Neural cell (in vitro differentiated cells): ENCODE data around the gene P4HA3. TPM values are rescaled to one million over a fixed set of nuclear protein-coding genes. Genes with fewer than 3 reads are reported as not detected.

Source experiments
- H2AFZ ChIP-seq: fragments of 200-600, 300-800 bp; sonication (generic), shearing (Covaris generic); 2 replicates; pipeline ENCODE4 v1.6.0; 2014; ENCODE audit warnings: low read depth, mild to moderate bottlenecking, antibody characterized with exemption, low read length, moderate library complexity
- H3F3A ChIP-seq: fragments of 200-600 bp; shearing (Covaris generic); 2 replicates; pipeline ENCODE4 v1.6.1; 2016; ENCODE audit warnings: mild to moderate bottlenecking, moderate library complexity, mixed read lengths, antibody characterized with exemption, low read length; ENCODE audit not compliant: insufficient read depth, poor library complexity, severe bottlenecking
- H3K27ac ChIP-seq: fragments of 200-600, 300-800 bp; sonication (generic), shearing (Covaris generic); 2 replicates; pipeline ENCODE4 v1.5.1; 2014; ENCODE audit warnings: mild to moderate bottlenecking, low read length, moderate library complexity
- H3K27me3 ChIP-seq: fragments of 300-800, 200-600 bp; sonication (generic), shearing (Covaris generic); 2 replicates; pipeline ENCODE4 v1.6.0; 2014; ENCODE audit warnings: mild to moderate bottlenecking, low read depth, low read length, moderate library complexity; ENCODE audit not compliant: insufficient read depth
- H3K36me3 ChIP-seq: fragments of 300-800, 200-600 bp; sonication (generic), shearing (Covaris generic); 2 replicates; pipeline ENCODE4 v1.5.1; 2014; ENCODE audit warnings: mild to moderate bottlenecking, antibody characterized with exemption, low read length, moderate library complexity; ENCODE audit not compliant: insufficient read depth
- H3K4me2 ChIP-seq: fragments of 300-800, 200-600 bp; sonication (generic), shearing (Covaris generic); 2 replicates; pipeline ENCODE4 v1.6.0; 2014; ENCODE audit warnings: mild to moderate bottlenecking, low read length
- H3K4me3 ChIP-seq: fragments of 300-800, 200-600 bp; sonication (generic), shearing (Covaris generic); 2 replicates; pipeline ENCODE4 v1.5.1; 2014; ENCODE audit warnings: mild to moderate bottlenecking, low read length, moderate library complexity
- H3K79me2 ChIP-seq: fragments of 200-600 bp; shearing (Covaris generic); replicated peaks from 2 replicates; pipeline ENCODE4 v1.6.0; 2014; ENCODE audit warnings: mild to moderate bottlenecking, low read length, moderate library complexity; ENCODE audit not compliant: insufficient read depth
- H3K9ac ChIP-seq: fragments of 300-800, 200-600 bp; sonication (generic), shearing (Covaris generic); 2 replicates; pipeline ENCODE4 v1.6.1; 2016; ENCODE audit warnings: mild to moderate bottlenecking, low read length, mixed read lengths
- H3K9me2 ChIP-seq: fragments of 200-600 bp; shearing (Covaris generic); 2 replicates; pipeline ENCODE4 v1.6.1; 2016; ENCODE audit warnings: mild to moderate bottlenecking, low read length, mixed read lengths; ENCODE audit not compliant: insufficient read depth
- H3K9me3 ChIP-seq: fragments of 200-600, 300-800 bp; sonication (generic), shearing (Covaris generic); 2 replicates; pipeline ENCODE4 v1.6.1; 2016; ENCODE audit warnings: mild to moderate bottlenecking, mixed run types, low read length, moderate library complexity, mixed read lengths
- H4K20me1 ChIP-seq: fragments of 200-600 bp; shearing (Covaris generic); 2 replicates; pipeline ENCODE4 v1.6.1; 2016; ENCODE audit warnings: mild to moderate bottlenecking, mixed run types; ENCODE audit not compliant: insufficient read depth
- CTCF ChIP-seq: fragments of 450-650 bp; IDR thresholded peaks from 2 replicates; pipeline ENCODE4 v1.5.1; 2014; ENCODE audit warnings: antibody characterized with exemption, mild to moderate bottlenecking, moderate library complexity; ENCODE audit not compliant: poor library complexity, severe bottlenecking
- EP300 ChIP-seq: fragments of 450-650 bp; conservative IDR thresholded peaks from 2 replicates; pipeline ENCODE4 v1.6.1; 2014; ENCODE audit warnings: antibody characterized with exemption, mild to moderate bottlenecking, moderate library complexity; ENCODE audit not compliant: poor library complexity, severe bottlenecking
- EZH2 ChIP-seq: fragments of 200-600, 300-800 bp; shearing (Covaris generic), sonication (generic); IDR thresholded peaks from 2 replicates; pipeline ENCODE4 v1.6.1; 2014; ENCODE audit warnings: antibody characterized with exemption, low read length, borderline replicate concordance, mild to moderate bottlenecking; ENCODE audit not compliant: insufficient read depth, poor library complexity, severe bottlenecking
- MXI1 ChIP-seq: fragments of 450-650 bp; conservative IDR thresholded peaks from 2 replicates; pipeline ENCODE4 v1.6.1; 2014; ENCODE audit warnings: antibody characterized with exemption, mild to moderate bottlenecking; ENCODE audit not compliant: poor library complexity, severe bottlenecking
- POLR2AphosphoS5 ChIP-seq: IDR thresholded peaks from 2 replicates; pipeline ENCODE4 v1.6.1; 2012
- RAD21 ChIP-seq: fragments of 450-650 bp; conservative IDR thresholded peaks from 2 replicates; pipeline ENCODE4 v1.6.1; 2014; ENCODE audit warnings: antibody characterized with exemption, mild to moderate bottlenecking, moderate library complexity
- REST ChIP-seq: IDR thresholded peaks from 2 replicates; pipeline ENCODE4 v1.6.1; 2012; ENCODE audit warnings: borderline replicate concordance
- SMC3 ChIP-seq: fragments of 450-650 bp; conservative IDR thresholded peaks from 2 replicates; pipeline ENCODE4 v1.6.1; 2014; ENCODE audit warnings: antibody characterized with exemption, mild to moderate bottlenecking, moderate library complexity; ENCODE audit not compliant: poor library complexity
- TAF1 ChIP-seq: IDR thresholded peaks from 2 replicates; pipeline ENCODE4 v1.6.1; 2012; ENCODE audit warnings: low read depth
- polyA plus RNA-seq: library from polyadenylated mRNA; depleted of rRNA; stranded (reverse); fragments of >200 nt; gene quantifications from 2 replicates; pipeline ENCODE4 v1.2.3, GENCODE V29; 2014

The P4HA3 gene
- polyA plus RNA-seq, 1 donor from 2014 or later, result not detected

GRCh38 chr11:74268456-74268855 lies 43.0 kb downstream of the P4HA3 start:
- no peak overlapping the region for H2AFZ ChIP-seq
- no peaks in the 10 kb centered on the region for H4K20me1 ChIP-seq
- H3F3A ChIP-seq, result no peaks in the 10 kb centered on the region
- H3K27me3 ChIP-seq, result no peaks in the 10 kb centered on the region
- no peaks in the 10 kb centered on the region for H3K9me2 ChIP-seq
- H3K4me2 ChIP-seq, result no peak overlapping the region
- TF ChIP-seq CTCF, result no peak
- H3K79me2 ChIP-seq, result no peaks in the 10 kb centered on the region
- no peak overlapping the region for H3K4me3 ChIP-seq
- H3K36me3 ChIP-seq, result no peaks in the 10 kb centered on the region
- H3K27ac ChIP-seq, result no peak overlapping the region
- no peak overlapping the region for H3K9ac ChIP-seq
- no peaks in the 10 kb centered on the region for H3K9me3 ChIP-seq

GRCh38 chr11:74267014-74267413 lies 44.4 kb downstream of the P4HA3 start:
- Histone ChIP-seq H3K27ac (no peak overlapping the region), H3K27me3 (no peaks in the 10 kb centered on the region), H3K4me2 (no peak overlapping the region), H2AFZ (no peak overlapping the region), H3K9me3 (no peaks in the 10 kb centered on the region), H3K36me3 (no peaks in the 10 kb centered on the region), H3K79me2 (no peaks in the 10 kb centered on the region), H3K4me3 (no peak overlapping the region), H4K20me1 (no peaks in the 10 kb centered on the region), H3K9me2 (no peaks in the 10 kb centered on the region), H3K9ac (no peak overlapping the region), H3F3A (no peaks in the 10 kb centered on the region)
- TF ChIP-seq TAF1 (no peak), SMC3 (no peak), REST (no peak), POLR2AphosphoS5 (no peak), EZH2 (no peak), MXI1 (no peak), EP300 (no peak), RAD21 (no peak), CTCF (no peak)
